Left renal pelvis (tissue), 4 donors: ENCODE results near the gene NMT1. TPM values are rescaled to one million over a fixed set of nuclear protein-coding genes. Genes with fewer than 3 reads are reported as not detected.

Experiments
- DNase-seq, 4 donors: peaks; one replicate each; pipeline ENCODE4 v3.0.0-alpha.2; 2013; ENCODE audit warnings: low read depth in 4 of 4, low spot score in 3 of 4
- polyA plus RNA-seq, 4 donors: library from polyadenylated mRNA; unstranded; fragments of 120-200 nt; gene quantifications; one replicate each; pipeline ENCODE4 v1.2.1, GENCODE V29; 2013; ENCODE audit not compliant: insufficient read length in 4 of 4

Gene NMT1
- polyA plus RNA-seq, 4 donors, result 53.6 to 83.3 (median 65.3) TPM

GRCh38 chr17:45102856-45103255 lies 41.7 kb downstream of the NMT1 start:
- no peak for DNase-seq

GRCh38 chr17:45103269-45103795 lies 42.2 kb downstream of the NMT1 start:
- no peak for DNase-seq

GRCh38 chr17:45104029-45104428 lies 42.9 kb downstream of the NMT1 start:
- DNase-seq, result no peak

DNA sequence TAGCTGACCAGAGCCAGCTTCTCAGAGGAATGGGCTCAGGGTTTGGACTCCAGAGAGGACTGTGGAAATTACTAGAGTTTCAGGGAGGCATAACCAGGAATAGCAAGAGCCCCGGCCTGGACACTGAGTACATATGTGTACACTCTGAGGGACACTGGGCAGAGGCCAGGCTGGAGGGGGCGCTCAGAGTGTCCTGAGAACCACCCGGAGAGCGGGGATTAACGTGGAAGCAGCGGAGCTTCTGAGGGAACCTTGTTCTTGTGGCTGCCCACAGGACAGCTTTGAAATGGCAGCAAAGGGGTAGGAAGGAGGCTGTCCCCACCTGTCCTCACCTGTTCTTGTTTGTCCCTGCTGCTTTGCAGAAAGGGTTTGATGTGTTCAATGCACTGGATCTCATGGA lies 43.4 kb downstream of the NMT1 start:
- no peak for DNase-seq

DNA sequence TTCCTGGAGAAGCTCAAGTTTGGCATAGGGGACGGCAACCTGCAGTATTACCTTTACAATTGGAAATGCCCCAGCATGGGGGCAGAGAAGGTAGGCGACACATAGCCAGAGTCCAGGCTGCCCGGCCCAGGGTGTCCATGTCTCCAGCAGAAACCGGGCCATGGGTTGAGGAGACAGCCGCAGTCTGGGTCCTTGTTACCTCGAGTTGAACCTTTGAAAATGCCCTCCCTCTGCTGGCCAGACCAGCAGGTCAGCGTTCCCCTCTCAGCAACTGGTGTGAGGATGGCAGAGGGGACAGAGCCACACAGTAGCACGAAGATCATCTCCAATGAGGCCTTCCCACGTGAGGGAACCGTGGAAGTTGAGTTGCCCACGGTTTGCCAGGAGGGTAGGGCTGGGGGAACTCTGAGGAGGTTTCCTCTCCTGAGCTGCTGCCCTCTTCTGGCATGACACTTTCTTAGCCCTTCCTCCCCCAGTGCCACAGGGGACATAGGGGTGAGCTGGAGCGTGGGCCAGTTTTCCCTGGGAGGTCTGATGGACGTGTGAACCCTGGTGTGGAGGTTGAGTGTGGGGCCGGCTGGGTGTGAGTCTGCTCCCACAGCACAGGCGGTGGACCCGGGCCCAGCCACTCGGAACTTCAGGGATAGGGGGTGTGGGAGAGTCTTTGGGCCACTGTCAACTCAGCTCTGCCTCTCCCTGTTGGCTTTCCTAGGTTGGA lies 43.9 kb downstream of the NMT1 start:
- DNase-seq, result no peak

- DNase-seq, result no peak
Observed at GRCh38 chr17:45106096-45106495, 45.0 kb downstream of the NMT1 start.

DNA sequence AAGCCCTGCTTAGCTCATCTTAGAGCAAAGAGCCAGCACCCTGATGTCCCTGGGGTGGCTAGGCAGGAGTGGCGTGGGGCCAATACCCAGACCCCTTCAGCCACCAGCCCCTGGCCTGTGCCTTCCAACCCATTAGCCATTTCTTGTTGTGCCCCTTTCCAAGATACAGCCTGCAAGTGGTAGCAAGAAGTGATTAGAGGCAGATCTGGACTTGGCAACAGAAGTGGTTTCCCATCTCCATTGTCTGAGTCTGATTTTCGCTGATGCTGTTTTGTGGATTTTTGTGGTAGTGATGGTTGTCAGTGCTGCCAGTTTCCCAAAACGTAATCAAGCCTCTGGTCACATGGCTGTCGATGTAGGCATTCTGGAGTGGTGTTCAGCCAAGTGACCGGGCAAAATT lies 45.5 kb downstream of the NMT1 start:
- DNase-seq, result no peak

- DNase-seq, result no peak
Observed at GRCh38 chr17:45107293-45108010, 46.3 kb downstream of the NMT1 start.

DNA sequence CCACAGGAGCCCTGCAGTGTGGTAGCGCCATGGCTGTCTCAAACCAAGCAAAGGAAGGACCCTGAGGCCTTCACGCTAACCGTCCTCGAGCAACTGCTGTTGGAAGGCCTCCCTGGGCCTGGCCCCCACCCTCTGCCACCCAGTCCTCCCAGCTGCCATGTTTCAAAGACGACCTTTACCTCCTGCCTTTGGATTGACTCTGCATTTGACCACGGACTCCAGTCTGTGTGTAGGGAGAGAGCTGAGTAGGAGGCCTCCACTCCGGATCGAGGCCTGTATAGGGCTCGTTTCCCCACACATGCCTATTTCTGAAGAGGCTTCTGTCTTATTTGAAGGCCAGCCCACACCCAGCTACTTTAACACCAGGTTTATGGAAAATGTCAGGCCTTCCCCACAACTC lies 46.9 kb downstream of the NMT1 start:
- no peak for DNase-seq

- DNase-seq, result no peak
Observed at GRCh38 chr17:45108595-45109521, 47.7 kb downstream of the NMT1 start.

DNA sequence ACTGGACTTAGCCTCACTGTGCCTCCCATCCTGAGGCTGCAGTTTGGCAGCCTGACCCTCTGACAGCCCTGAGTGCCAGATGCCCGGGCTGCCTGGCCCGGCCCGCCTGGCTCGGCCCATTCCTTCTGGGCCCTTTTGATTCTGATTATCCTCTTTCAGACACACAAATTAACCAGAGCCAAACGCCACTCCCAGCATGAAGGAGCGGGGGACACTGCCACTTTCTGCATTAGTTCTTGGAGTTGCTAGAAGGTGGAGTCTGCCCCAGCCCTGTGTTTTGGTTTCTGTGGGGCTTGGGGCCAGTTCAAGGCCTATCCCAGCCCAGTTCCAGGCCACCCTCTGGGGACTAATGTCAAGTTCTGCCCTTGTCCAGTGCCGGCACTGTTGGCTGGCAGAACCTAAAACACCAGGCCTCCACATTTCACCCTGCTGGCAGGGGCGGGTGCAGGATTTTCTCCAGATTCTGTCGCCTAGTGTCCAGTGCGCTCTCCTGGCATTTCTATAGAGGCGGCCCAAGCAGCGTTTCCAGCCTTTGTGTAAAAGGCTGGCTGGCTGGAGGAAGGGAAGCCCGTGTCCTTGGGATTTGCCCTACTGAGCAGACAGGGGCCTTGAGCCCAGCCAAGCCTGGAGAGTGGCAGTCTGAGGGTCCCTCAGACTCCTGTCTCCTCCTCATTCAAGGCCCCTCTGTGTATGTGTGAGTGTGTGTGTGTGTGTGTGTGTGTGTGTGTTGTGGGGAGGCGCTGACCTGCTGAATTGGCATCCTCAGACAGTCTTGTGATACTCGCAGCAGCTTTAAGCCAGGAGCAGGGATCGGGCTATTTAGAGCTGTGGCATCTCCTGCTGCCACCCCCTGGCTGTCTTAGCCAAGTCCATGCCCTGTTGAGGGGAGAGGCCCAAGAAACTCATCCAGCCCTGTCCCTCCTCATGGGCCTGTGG lies 49.8 kb downstream of the NMT1 start:
- DNase-seq, result no peak

- DNase-seq, result no peak
Observed at GRCh38 chr17:45111850-45112249, 50.7 kb downstream of the NMT1 start.

DNA sequence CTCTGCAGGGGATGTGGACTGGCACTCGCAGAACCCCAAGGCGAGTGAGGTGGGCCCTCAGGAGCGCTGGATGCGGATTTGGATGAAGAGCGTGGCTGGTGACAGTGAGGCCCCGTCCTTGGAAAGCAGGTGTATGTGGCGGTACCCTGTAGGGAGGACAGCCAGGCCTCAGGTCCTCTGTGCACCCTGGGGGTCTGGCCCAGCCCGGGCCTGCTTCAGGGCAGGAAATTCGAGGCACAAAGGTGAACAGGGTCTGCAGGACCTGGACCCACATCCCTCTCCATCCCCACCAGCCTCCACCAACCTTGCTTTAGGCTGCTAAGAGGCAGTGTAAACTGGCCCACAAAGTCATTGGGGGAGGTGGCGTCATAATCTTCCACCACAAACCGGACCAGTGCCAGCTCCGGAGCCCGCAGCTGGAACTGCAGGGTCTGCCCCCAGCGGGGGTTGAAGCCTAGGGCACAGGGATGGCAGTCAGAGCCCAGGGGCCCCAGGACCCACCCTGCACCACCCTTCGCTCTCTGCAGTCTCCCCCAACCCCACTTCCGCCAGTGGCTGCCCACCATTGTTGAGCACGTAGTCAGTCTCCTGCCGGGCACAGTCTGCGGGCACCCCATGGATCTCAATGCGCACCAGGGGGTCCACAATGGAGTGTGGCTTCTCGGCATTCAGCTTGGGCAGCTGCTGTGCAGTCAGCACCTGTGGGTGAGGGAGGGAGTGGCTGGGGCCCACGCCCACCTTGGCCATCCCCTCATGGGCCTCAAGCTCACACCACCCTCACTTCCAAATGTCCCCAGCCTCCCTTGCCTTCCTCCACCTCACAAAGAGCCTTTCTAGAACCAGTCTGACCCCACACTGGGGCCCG lies 51.7 kb downstream of the NMT1 start:
- DNase-seq, result no peak

GRCh38 chr17:45113424-45113754 lies 52.3 kb downstream of the NMT1 start:
- no peak for DNase-seq

DNA sequence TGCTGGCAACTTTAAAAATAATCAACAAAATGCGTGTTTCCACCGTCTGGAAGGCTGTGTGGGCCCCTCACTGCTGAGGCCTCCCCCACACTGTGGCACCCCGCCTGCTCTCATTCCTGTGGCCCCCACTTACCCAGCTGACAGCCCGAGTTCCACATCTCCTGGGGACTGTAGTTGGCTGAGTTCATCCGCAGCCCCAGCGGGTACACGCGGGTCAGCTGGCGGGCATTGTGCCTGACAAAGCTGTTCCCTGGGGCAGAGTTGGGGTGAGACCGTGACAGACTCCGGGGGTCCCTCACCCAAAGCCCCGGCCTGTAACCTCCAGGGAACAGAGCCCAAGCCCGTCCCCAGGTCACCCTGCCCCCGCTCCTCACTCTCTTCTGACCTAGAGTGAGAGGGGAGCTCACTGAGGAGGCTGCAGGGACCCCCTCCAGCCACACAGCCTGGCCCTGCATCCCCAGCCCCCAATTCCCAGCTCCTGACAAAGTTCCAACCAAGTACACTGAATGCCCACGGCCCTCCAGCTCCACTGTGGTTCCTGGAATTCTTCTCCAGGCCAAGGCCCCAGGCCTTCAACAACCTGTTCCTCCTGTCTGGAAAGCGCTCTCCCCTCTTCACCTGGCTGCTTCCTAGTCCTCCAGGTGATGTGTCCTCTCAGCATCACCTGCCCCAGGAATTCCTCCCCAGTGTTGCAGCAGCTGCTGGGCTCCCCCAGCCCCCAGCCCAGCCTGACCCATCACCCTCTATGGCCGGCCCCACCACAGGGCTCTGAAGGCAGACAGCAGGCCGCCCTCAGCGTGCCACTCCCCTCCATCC lies 53.2 kb downstream of the NMT1 start:
- no peak for DNase-seq

DNA sequence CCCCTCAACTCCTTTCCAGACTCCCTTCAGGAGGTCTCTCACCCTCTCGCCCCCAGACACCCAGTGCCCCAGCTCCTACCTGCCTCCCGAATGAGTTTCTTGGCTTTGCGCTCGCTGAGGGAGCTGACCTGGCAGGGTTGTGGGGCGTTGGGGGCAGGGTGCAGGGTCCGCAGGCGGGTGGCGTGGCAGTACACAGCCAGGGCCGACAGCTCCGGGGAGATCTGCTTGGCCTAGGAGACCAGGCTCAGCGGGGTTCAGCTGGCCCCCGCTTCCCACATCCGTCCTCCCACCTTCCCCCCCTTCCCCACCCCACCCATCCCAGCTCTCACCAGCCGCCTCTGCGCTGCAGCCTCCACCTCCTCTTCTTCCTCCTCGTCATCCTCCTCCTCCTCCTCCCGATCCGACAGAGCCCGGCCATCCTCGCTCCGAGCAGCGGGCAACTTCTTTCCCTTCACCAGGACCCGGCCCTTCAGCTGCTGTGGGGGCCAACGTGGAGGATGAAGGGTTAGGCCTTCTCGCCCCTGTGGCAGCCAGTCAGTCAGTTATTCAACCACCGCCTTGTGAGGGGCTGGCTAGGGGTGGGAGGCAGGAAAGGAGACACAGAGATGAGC lies 54.0 kb downstream of the NMT1 start:
- no peak for DNase-seq

DNA sequence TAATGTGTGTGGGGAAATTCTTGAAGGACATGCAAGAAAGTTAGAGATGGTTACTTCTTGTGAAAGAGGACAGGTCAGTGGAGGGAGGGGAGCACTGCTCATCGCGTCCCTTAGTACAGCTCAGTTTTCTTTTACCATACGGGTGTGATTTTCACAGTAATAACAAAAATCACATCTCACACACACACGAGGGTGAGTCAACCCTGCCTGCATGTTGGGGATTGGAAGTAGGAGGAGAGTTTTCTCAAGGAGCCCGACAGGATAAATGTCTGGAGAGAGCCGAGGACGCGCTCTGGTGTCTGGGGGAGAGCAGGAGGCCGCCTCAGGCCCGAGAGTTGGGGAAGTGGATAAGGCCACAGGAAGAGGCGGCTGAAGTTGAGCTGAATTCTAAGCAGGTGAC lies 54.8 kb downstream of the NMT1 start:
- DNase-seq, result no peak
